Measurements from ENCODE around the gene SLC16A3. TPM values are rescaled to one million over a fixed set of nuclear protein-coding genes. Genes with fewer than 3 reads are reported as not detected.

The SLC16A3 gene
- total RNA-seq, 2 experiments from 2014 or later = 257 to 264 TPM

DNA sequence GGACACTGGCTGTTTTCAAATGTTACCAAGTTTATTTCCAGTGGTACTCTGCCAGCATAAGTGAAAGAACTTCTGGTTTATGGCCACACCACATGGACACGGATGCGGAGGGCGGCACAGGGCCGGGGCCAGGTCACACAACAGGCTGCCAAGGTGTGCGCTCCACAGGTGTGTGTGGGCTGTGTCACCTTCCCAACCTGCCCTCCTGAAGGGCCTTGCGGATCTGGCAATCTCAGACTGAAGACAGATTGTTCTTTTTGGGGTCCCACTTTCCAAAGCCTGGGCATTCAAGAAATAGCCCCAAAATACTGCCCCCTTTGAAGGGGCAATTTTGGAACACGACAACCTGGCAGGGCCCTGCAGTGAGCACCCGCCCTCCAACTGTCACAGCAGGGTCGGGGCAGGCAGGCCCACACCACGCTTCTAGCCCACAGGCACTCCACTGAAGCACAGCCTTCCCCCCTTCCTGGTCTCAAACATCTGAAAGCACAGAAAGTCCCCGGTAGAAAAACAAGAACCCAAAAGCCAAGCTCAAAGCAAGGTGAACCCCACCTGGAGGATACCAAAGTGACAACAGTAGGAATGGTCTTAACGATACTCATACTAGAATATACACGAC, 41.1 kb downstream of the SLC16A3 start:
- H3K4me3 Mint-ChIP-seq = no peak overlapping the region
- peaks cover 58% of the 10 kb centered on the region for H3K4me1 Mint-ChIP-seq (ENCODE audit: low read depth)
- peaks cover 62% of the 10 kb centered on the region for H3K36me3 Mint-ChIP-seq (ENCODE audit: low read depth)
- H3K9me3 Mint-ChIP-seq (ENCODE audit: insufficient read depth) = no peaks in the 10 kb centered on the region
- no peaks in the 10 kb centered on the region for H3K27me3 Mint-ChIP-seq (ENCODE audit: low read depth)
- ChIA-PET POLR2A (no interaction called here), CTCF (interaction anchor here (0.6 to 1.2 kb wide), 3 partner anchors 31 to 155 kb away, joined by 3 to 5 read pairs (median 3); no protein-coding TSS in a partner anchor)
- ATAC-seq = no peak
- H3K27ac Mint-ChIP-seq = peak overlapping the region; percentile 74
- no peak for DNase-seq

DNA sequence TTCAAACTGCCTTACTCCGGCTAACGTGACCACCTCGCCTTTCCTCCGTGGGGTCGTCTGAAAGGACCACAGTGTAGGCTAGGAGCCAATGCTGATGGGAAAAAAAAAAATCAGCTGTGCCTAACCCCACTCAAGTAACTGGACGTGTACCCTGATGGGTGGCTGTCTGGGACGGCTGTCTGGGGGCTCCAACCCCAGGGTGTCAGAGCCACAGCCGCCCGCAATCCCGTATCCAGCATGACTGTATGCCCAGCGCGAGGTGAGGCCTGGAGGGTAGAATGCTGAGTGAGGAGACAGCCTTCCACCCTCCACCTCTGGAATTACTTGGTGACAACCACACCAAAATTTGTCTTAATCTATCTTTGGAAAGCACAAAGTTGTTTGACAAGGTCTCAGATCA, 41.8 kb downstream of the SLC16A3 start:
- H3K9me3 Mint-ChIP-seq (ENCODE audit: insufficient read depth) = no peaks in the 10 kb centered on the region
- ChIA-PET CTCF (interaction anchor here (1.1 to 1.2 kb wide), 2 partner anchors 34 to 50 kb away, joined by 3 to 5 read pairs; no protein-coding TSS in a partner anchor), POLR2A (interaction anchor here (1.0 kb wide), 1 partner anchor 26 kb away, joined by 3 read pairs; no protein-coding TSS in a partner anchor)
- no peaks in the 10 kb centered on the region for H3K27me3 Mint-ChIP-seq (ENCODE audit: low read depth)
- DNase-seq (no peak), ATAC-seq (no peak)
- H3K4me3 Mint-ChIP-seq = no peak overlapping the region
- H3K27ac Mint-ChIP-seq = no peak overlapping the region
- peaks cover 58% of the 10 kb centered on the region for H3K4me1 Mint-ChIP-seq (ENCODE audit: low read depth)
- H3K36me3 Mint-ChIP-seq (ENCODE audit: low read depth) = peaks cover 58% of the 10 kb centered on the region

DNA sequence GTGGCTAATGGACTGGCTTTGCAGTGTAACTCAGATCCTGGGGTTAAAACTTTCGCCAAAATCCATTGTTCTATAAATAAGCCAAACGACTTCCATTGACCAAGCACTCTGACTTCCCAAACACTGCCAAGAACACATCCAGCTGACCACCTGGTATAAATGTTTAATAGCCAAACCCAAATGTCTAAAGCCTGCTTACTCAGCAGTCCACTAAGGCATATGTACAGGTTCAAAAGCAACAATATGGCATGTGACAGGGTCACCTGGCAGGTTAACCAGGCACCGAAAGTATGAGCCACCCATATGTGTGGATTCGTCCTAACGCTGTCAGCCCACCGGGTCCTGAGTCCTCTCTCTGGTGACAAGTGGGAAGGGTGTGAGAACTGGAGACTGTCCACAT, 42.6 kb downstream of the SLC16A3 start:
- ChIA-PET POLR2A (interaction anchor here (1.0 kb wide), 1 partner anchor 25 kb away, joined by 3 read pairs; no protein-coding TSS in a partner anchor), CTCF (interaction anchor here (1.1 kb wide), 1 partner anchor 50 kb away, joined by 3 read pairs; no protein-coding TSS in a partner anchor)
- Mint-ChIP-seq H3K36me3 (ENCODE audit: low read depth) (peaks cover 51% of the 10 kb centered on the region), H3K27me3 (ENCODE audit: low read depth) (no peaks in the 10 kb centered on the region), H3K4me1 (ENCODE audit: low read depth) (peaks cover 54% of the 10 kb centered on the region), H3K27ac (peak overlapping the region; percentile 79), H3K4me3 (peak overlapping the region; percentile 86), H3K9me3 (ENCODE audit: insufficient read depth) (no peaks in the 10 kb centered on the region)
- ATAC-seq = no peak
- no peak for DNase-seq

DNA sequence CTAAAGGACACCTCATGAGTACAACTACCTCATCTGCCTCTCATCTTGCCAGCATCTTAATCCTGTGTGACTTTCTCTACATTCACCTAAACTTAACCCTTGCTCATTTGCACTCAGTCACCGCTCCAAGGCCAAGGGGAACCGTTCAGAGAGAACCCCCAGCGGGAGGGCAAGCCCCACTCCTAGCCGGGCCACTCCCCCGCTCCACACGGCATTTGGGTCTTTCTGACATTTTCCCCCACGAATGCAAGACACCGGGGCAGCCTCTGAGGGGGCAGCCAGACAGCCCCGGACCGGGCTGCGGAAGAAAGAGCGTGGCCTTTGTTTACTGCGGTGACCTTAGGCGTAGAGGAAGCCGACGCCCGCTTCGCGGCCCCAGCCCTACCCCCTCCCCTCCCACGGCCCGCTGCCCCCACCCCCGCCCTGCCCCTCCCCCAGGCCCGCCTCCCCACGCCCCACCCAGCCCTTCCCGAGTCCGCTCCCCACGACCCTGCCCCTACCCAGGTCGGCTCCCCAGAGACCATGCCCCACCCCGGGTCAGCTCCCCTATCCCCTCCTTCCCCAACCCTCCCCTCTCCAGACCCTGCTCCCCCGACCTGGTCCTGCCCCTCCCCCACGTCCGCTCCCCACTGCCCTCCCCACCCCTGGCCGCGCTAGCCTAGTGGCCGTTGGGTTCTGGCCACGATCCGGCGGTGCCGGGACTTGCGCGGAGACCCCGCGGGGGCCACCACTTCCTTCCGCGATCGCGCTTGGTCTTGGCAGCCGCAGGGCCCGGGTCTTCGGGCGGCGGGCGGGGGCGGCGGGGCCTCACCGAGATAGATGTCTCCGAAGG, 43.9 kb downstream of the SLC16A3 start:
- peak overlapping the region; percentile 99 for H3K27ac Mint-ChIP-seq
- peak; percentile 16 for ATAC-seq
- ChIA-PET CTCF (interaction anchor here (1.3 kb wide), 1 partner anchor 34 kb away, joined by 4 read pairs; no protein-coding TSS in a partner anchor), POLR2A (interaction anchor here (0.5 to 3.3 kb wide), 7 partner anchors 19 to 66 kb away, joined by 3 to 26 read pairs (median 4); partner anchors contain the start of gene CD7)
- peak; percentile 52 for DNase-seq
- H3K4me3 Mint-ChIP-seq = peak overlapping the region; percentile 86
- H3K9me3 Mint-ChIP-seq (ENCODE audit: insufficient read depth) = no peaks in the 10 kb centered on the region
- peaks cover 46% of the 10 kb centered on the region for H3K4me1 Mint-ChIP-seq (ENCODE audit: low read depth)
- peaks cover 1% of the 10 kb centered on the region for H3K27me3 Mint-ChIP-seq (ENCODE audit: low read depth)
- H3K36me3 Mint-ChIP-seq (ENCODE audit: low read depth) = peaks cover 41% of the 10 kb centered on the region

DNA sequence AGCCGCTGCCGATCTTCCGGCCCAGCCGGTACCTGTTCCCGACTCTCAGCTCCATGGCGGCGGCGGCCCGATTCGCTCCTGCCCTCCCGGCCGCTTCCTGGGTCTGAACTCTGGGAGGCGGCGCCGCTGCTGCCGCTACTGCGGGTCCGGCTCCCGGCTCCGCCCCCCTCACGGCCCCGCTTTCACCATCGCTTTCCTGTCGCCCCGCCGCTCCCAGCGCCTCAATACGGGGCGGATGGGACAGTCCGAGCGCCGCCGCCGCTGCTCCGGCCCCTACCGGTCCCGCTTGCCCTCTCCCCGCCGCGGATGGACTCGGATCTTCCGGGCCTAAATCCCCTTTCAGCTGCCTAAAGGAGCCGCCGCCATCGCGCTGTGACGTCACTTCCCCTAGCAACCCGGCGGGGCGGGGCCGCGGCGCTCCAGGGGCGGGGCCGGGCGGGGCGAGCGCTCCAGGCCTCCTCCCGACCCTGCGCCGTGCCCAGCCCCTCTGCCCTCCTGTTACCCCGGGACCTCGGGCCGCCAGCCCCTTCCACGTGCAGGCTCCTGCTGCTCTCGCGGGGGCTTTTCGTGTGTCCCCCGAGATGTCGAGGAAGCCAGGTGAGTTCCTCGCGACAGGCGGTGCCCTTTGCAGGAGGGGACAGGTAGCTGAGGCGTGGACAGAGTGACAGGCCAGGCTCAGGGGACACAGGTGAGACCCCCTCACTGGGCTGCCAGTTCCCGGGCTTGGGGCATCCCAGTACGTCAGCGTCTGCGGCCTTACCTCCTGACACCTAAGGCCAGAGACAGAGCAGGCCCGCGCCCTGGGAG, 44.7 kb downstream of the SLC16A3 start, which contains the start of gene CSNK1D:
Gene CSNK1D, minus strand, starts transcription at position 374 of the 807 bp plus-strand sequence. Its CDS starts 319 bp downstream, at position 55.
- ATAC-seq (peak; percentile 85), DNase-seq (peak; percentile 93)
- CTCF ChIA-PET = interaction anchor here (1.3 kb wide), 1 partner anchor 35 kb away, joined by 4 read pairs; no protein-coding TSS in a partner anchor
- H3K27ac Mint-ChIP-seq = peak within 1 kb of the TSS; percentile 99
- H3K27me3 Mint-ChIP-seq (ENCODE audit: low read depth) = peaks cover 1% of the 10 kb centered on the region
- no peaks in the 10 kb centered on the region for H3K9me3 Mint-ChIP-seq (ENCODE audit: insufficient read depth)
- H3K36me3 Mint-ChIP-seq (ENCODE audit: low read depth) = peaks cover 35% of the 10 kb centered on the region
- peak within 1 kb of the TSS; percentile 86 for H3K4me3 Mint-ChIP-seq
- POLR2A ChIA-PET = interaction anchor here (0.5 to 3.3 kb wide), 8 partner anchors 10 to 65 kb away, joined by 3 to 26 read pairs (median 4); partner anchors contain the start of gene CD7
- peaks cover 38% of the 10 kb centered on the region for H3K4me1 Mint-ChIP-seq (ENCODE audit: low read depth)

DNA sequence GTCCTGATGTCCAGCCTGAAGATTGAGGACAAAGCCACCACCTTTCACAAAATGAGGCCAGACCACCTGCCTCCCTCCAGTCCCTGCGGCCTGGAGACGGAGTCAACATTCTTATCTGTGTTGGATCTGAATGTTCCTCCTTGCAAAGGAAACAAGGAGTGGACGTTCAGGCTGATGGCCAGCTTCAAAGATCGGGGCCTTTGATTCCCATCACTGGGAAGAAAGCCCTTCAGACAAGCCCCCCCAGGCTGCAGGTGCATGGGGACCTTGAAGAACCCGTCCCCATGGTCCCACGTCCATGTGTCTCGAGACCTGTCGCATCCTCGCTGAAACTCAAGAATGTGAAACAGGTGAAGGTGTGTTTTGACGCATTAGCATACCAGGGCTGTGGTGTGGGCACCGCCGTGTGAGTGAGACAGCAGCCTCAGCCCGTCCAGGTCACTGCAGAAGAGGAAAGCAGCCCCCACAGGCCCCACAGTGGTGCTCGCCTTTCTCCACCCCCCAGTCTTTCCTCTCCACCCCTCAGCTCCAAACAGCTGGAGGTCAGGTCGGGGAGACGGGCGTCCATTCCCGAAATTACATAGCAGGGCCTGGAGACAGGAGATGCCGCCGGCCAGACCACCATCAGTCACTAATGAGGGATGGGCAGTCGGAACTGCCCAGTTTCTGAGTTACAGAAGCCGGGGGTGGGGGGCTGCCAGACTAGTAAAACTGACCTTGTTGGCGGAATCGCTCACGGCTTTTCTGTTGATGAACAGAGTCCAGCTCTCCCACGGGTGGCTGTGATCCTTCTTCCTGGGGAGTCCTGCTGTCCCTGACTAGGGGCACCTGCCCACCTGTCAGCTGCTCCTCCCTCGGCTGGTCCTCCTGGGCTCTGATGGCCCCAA, 45.5 kb downstream of the SLC16A3 start:
- Mint-ChIP-seq H3K4me1 (ENCODE audit: low read depth) (peaks cover 32% of the 10 kb centered on the region), H3K4me3 (peak overlapping the region; percentile 86), H3K9me3 (ENCODE audit: insufficient read depth) (no peaks in the 10 kb centered on the region), H3K27ac (peak overlapping the region; percentile 99), H3K27me3 (ENCODE audit: low read depth) (peaks cover 5% of the 10 kb centered on the region), H3K36me3 (ENCODE audit: low read depth) (peaks cover 30% of the 10 kb centered on the region)
- CTCF ChIA-PET = interaction anchor here (1.0 to 2.2 kb wide), 5 partner anchors 18 to 47 kb away, joined by 3 to 8 read pairs (median 3); no protein-coding TSS in a partner anchor
- ATAC-seq = no peak
- no peak for DNase-seq
- POLR2A ChIA-PET = interaction anchor here (0.9 to 3.3 kb wide), 7 partner anchors 9 to 45 kb away, joined by 3 to 26 read pairs (median 4); partner anchors contain the start of gene CD7

DNA sequence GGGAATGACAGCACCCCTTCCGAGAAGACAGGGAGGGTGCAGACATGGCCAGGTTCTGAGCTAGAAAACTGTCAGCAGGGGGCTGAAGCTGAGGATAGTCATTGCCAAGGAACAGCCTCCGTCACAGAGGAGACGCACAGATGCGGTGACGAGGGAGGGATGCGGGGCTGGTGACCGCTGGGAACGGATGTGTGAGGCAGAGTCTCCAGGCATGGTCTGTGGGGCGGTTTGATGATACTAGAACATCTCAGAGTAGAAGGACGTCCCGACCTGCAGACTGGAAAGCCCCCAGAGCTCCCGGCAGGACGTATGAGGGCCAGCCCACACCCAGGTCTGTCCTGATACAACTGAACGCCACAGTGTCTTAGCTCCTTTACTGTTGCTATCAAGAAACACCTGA, 46.5 kb downstream of the SLC16A3 start:
- Mint-ChIP-seq H3K9me3 (ENCODE audit: insufficient read depth) (no peaks in the 10 kb centered on the region), H3K36me3 (ENCODE audit: low read depth) (peaks cover 22% of the 10 kb centered on the region), H3K4me1 (ENCODE audit: low read depth) (peaks cover 22% of the 10 kb centered on the region), H3K4me3 (no peak overlapping the region), H3K27me3 (ENCODE audit: low read depth) (peaks cover 5% of the 10 kb centered on the region), H3K27ac (no peak overlapping the region)
- ATAC-seq (no peak), DNase-seq (no peak)
- POLR2A ChIA-PET = interaction anchor here (1.4 to 3.3 kb wide), 2 partner anchors 17 to 23 kb away, joined by 3 to 22 read pairs; no protein-coding TSS in a partner anchor
- CTCF ChIA-PET = interaction anchor here (0.8 to 2.2 kb wide), 5 partner anchors 17 to 46 kb away, joined by 3 to 8 read pairs (median 3); no protein-coding TSS in a partner anchor

DNA sequence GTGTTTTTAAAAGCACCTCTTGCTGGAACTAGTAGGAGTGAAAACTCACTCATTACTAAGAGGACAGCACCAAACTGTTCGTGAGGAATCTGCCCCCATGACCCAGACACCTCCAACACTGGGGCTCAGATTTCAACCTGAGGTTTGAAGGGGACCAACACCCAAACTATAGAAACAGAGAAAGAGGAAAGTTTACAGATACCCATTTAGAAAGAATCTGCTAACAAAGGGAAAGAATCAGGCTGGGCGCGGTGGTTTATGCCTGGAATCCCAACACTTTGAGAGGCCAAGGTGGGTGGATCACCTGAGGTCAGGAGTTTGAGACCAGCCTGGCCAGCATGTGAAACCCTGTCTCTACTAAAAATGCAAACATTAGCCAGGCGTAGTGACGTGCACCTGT, 48.1 kb downstream of the SLC16A3 start:
- Mint-ChIP-seq H3K27me3 (ENCODE audit: low read depth) (peaks cover 5% of the 10 kb centered on the region), H3K27ac (no peak overlapping the region), H3K4me3 (no peak overlapping the region), H3K4me1 (ENCODE audit: low read depth) (peaks cover 21% of the 10 kb centered on the region), H3K9me3 (ENCODE audit: insufficient read depth) (no peaks in the 10 kb centered on the region), H3K36me3 (ENCODE audit: low read depth) (peaks cover 8% of the 10 kb centered on the region)
- CTCF ChIA-PET = interaction anchor here (2.2 kb wide), 1 partner anchor 15 kb away, joined by 8 read pairs; no protein-coding TSS in a partner anchor
- ATAC-seq (no peak), DNase-seq (no peak)
- POLR2A ChIA-PET = interaction anchor here (1.1 kb wide), 1 partner anchor 20 kb away, joined by 3 read pairs; no protein-coding TSS in a partner anchor

DNA sequence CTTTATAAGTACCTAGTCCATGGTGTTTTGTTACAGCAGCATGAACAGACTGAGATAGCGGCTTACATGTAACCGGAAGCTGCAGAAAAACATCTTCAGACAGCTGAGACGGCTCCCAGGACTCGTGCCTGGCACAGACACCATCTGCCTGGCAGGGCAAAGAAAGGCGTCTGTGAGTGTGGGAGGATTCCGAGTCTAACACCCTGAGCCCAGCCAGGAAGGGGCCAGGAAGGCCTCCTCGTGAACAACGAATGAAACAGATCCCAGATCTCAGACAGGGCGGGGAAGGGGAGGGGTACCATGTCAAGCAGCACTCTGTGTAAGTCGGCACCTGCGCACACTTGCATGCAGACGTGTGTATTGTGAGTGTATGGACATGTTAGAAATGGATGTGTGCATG, 49.0 kb downstream of the SLC16A3 start:
- peaks cover 19% of the 10 kb centered on the region for H3K4me1 Mint-ChIP-seq (ENCODE audit: low read depth)
- H3K27me3 Mint-ChIP-seq (ENCODE audit: low read depth) = peaks cover 5% of the 10 kb centered on the region
- no peak overlapping the region for H3K4me3 Mint-ChIP-seq
- H3K36me3 Mint-ChIP-seq (ENCODE audit: low read depth) = peaks cover 2% of the 10 kb centered on the region
- H3K9me3 Mint-ChIP-seq (ENCODE audit: insufficient read depth) = no peaks in the 10 kb centered on the region
- CTCF ChIA-PET = no interaction called here
- ATAC-seq (no peak), DNase-seq (no peak)
- no peak overlapping the region for H3K27ac Mint-ChIP-seq
- POLR2A ChIA-PET = no interaction called here

DNA sequence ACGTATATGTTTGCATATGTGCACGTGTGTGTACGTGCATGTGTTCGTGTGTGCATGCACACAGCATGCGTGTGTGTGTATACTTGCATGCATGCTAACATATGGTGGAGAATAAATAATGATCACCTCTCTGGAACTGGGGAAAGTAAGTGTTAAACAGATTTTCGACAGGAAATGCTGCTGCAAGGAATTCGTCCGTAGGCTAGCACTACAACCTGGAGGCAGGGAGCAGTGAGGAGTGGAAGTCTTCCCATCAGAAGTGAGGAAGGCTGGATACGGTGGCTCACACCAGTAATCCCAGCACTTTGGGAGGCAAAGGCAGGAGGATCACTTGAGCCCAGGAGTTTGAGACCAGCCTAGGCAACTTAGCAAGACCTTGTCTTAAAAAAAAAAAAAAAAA, 49.5 kb downstream of the SLC16A3 start:
- POLR2A ChIA-PET = no interaction called here
- Mint-ChIP-seq H3K4me1 (ENCODE audit: low read depth) (peaks cover 23% of the 10 kb centered on the region), H3K36me3 (ENCODE audit: low read depth) (peaks cover 2% of the 10 kb centered on the region), H3K4me3 (no peak overlapping the region), H3K27me3 (ENCODE audit: low read depth) (peaks cover 5% of the 10 kb centered on the region), H3K9me3 (ENCODE audit: insufficient read depth) (no peaks in the 10 kb centered on the region), H3K27ac (no peak overlapping the region)
- CTCF ChIA-PET = no interaction called here
- ATAC-seq (no peak), DNase-seq (no peak)

Measured in activated CD8-positive, alpha-beta T cell treated with anti-CD3 and anti-CD28 coated beads, Interleukin-2, amount 10 ng/mL, durations not matched to agents 7 days and 5 days (primary cell).